ENCODE measurements around the gene MN1.

Gene MN1

DNA sequence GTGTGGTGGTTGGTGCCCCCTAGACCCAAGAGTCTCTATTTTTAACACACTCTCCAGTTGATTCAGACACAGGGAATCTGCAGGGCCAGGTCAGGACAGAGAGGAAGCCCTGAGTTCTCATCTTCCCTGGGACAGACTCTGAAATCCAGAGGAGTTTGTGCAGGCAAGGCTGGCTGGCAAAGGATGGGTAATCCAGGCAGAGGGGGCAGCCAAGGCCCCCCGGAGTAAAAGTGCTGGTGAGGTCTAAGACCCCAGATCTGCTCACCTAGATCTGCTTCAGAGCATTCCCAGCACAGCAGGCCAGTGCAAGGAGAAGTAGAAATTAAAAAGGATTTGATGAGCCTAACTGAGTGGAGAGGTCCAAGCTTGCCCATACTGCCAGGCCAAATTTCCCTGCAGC, 40.6 kb upstream of the MN1 start:
- no CpG with 5 or more reads among the region's 1 CpG for WGBS (ENCODE audit: extremely low coverage, insufficient coverage, low lambda C conversion rate)
- Histone ChIP-seq H3K56ac (ENCODE audit: low read length) (no peak overlapping the region), H4K8ac (ENCODE audit: low read depth, low read length) (no peak overlapping the region), H3K36me3 (ENCODE audit: control insufficient read depth, insufficient read depth, low read length) (no peaks in the 10 kb centered on the region), H3K9ac (ENCODE audit: low read length) (no peak overlapping the region), H2BK120ac (ENCODE audit: low read depth, low read length) (no peak overlapping the region), H4K5ac (ENCODE audit: low read length) (no peak overlapping the region), H3K27ac (ENCODE audit: low read depth, low read length) (no peak overlapping the region), H2BK15ac (replicated peaks; ENCODE audit: low read depth) (no peak overlapping the region), H3K4me1 (ENCODE audit: control insufficient read depth, low read depth, low read length) (peaks cover 5% of the 10 kb centered on the region), H3K4me2 (ENCODE audit: low read length) (no peak overlapping the region), H3K4me3 (ENCODE audit: low read length) (no peak overlapping the region), H3K4ac (ENCODE audit: low read depth, low read length) (no peak overlapping the region), H3K18ac (ENCODE audit: low read length) (no peak overlapping the region), H2BK5ac (ENCODE audit: low read length) (no peak overlapping the region), H3K27me3 (ENCODE audit: insufficient read depth, low read length, poor library complexity) (no peaks in the 10 kb centered on the region), H3K79me1 (ENCODE audit: low read length) (no peaks in the 10 kb centered on the region), H3K79me2 (ENCODE audit: control insufficient read depth, insufficient read depth, low read length) (no peaks in the 10 kb centered on the region), H3K23ac (ENCODE audit: low read length) (no peak overlapping the region), H2AK5ac (ENCODE audit: low read length) (no peak overlapping the region)
- DNase-seq, result no peak

DNA sequence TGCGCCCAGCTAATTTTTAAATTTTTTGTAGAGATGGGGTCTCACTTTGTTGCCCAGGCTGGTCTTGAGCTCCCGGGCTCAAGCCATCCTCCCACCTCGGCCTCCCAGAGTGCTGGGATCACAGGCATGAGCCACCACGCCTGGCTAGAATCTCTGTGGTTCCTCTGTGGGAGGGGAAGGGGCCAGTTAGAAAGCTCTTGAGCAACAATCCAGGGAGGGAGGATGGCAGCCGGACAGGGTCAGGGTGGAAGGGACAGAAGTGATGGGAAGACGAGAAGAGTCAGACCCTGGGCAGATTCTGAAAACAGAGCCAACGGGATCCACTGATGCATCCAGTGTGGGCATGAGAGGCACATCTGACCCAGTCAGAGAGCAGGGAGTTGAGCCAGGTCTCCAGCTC, 38.9 kb upstream of the MN1 start:
- no peaks in the 10 kb centered on the region for H3K79me1 ChIP-seq (ENCODE audit: low read length)
- H3K4me3 ChIP-seq (ENCODE audit: low read length), result no peak overlapping the region
- H2BK5ac ChIP-seq (ENCODE audit: low read length), result no peak overlapping the region
- H3K4me2 ChIP-seq (ENCODE audit: low read length), result no peak overlapping the region
- H4K5ac ChIP-seq (ENCODE audit: low read length), result no peak overlapping the region
- H2AK5ac ChIP-seq (ENCODE audit: low read length), result no peak overlapping the region
- no peak overlapping the region for H3K18ac ChIP-seq (ENCODE audit: low read length)
- H3K4ac ChIP-seq (ENCODE audit: low read depth, low read length), result no peak overlapping the region
- H2BK15ac ChIP-seq (replicated peaks; ENCODE audit: low read depth), result no peak overlapping the region
- H3K36me3 ChIP-seq (ENCODE audit: control insufficient read depth, insufficient read depth, low read length), result no peaks in the 10 kb centered on the region
- DNase-seq, result no peak
- no peaks in the 10 kb centered on the region for H3K27me3 ChIP-seq (ENCODE audit: insufficient read depth, low read length, poor library complexity)
- no peaks in the 10 kb centered on the region for H3K79me2 ChIP-seq (ENCODE audit: control insufficient read depth, insufficient read depth, low read length)
- H2BK120ac ChIP-seq (ENCODE audit: low read depth, low read length), result no peak overlapping the region
- H4K8ac ChIP-seq (ENCODE audit: low read depth, low read length), result no peak overlapping the region
- peaks cover 4% of the 10 kb centered on the region for H3K4me1 ChIP-seq (ENCODE audit: control insufficient read depth, low read depth, low read length)
- no peak overlapping the region for H3K56ac ChIP-seq (ENCODE audit: low read length)
- H3K23ac ChIP-seq (ENCODE audit: low read length), result no peak overlapping the region
- WGBS (ENCODE audit: extremely low coverage, insufficient coverage, low lambda C conversion rate), result no CpG with 5 or more reads among the region's 7 CpGs
- H3K27ac ChIP-seq (ENCODE audit: low read depth, low read length), result no peak overlapping the region
- H3K9ac ChIP-seq (ENCODE audit: low read length), result no peak overlapping the region

DNA sequence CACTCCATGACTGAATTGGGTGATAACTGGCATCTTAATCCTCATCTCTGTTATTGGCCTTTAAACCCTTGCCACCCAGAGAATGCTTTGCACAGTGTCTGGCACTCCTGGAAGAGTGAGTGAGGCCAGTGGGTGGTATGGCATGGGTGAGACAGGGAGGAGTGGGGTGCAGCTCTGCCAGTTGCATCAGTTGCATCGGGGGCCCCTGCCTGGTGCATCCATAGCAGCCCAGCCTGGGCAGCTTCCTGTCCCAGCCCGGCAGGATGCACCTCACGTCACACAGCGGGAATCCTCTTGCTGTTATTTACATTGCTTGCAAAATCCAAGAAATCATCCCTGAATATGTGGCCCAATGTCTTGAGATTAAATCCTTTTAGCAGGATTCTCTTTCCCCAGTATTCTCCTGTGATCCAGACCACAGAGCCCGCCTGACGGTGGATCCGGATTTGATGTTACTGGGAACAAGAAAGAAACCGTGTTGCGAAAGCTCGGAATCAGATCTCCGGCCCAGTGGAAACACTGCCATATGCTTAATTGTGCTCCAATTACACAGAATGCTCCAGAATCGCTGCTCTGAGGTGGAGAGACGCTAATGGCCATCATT, 37.6 kb upstream of the MN1 start:
- peaks cover 7% of the 10 kb centered on the region for H3K4me1 ChIP-seq (ENCODE audit: control insufficient read depth, low read depth, low read length)
- DNase-seq, result no peak
- H3K27ac ChIP-seq (ENCODE audit: low read depth, low read length), result no peak overlapping the region
- no peak overlapping the region for H3K23ac ChIP-seq (ENCODE audit: low read length)
- H3K27me3 ChIP-seq (ENCODE audit: insufficient read depth, low read length, poor library complexity), result no peaks in the 10 kb centered on the region
- H3K79me1 ChIP-seq (ENCODE audit: low read length), result no peaks in the 10 kb centered on the region
- no peak overlapping the region for H3K4ac ChIP-seq (ENCODE audit: low read depth, low read length)
- no peak overlapping the region for H2BK120ac ChIP-seq (ENCODE audit: low read depth, low read length)
- H3K56ac ChIP-seq (ENCODE audit: low read length), result peak overlapping the region; percentile 43
- H4K8ac ChIP-seq (ENCODE audit: low read depth, low read length), result no peak overlapping the region
- no peaks in the 10 kb centered on the region for H3K79me2 ChIP-seq (ENCODE audit: control insufficient read depth, insufficient read depth, low read length)
- H3K4me3 ChIP-seq (ENCODE audit: low read length), result no peak overlapping the region
- no peak overlapping the region for H2AK5ac ChIP-seq (ENCODE audit: low read length)
- no CpG with 5 or more reads among the region's 13 CpGs for WGBS (ENCODE audit: extremely low coverage, insufficient coverage, low lambda C conversion rate)
- no peak overlapping the region for H3K4me2 ChIP-seq (ENCODE audit: low read length)
- H4K5ac ChIP-seq (ENCODE audit: low read length), result no peak overlapping the region
- no peak overlapping the region for H3K18ac ChIP-seq (ENCODE audit: low read length)
- no peak overlapping the region for H2BK15ac ChIP-seq (replicated peaks; ENCODE audit: low read depth)
- H3K9ac ChIP-seq (ENCODE audit: low read length), result no peak overlapping the region
- H2BK5ac ChIP-seq (ENCODE audit: low read length), result no peak overlapping the region
- H3K36me3 ChIP-seq (ENCODE audit: control insufficient read depth, insufficient read depth, low read length), result no peaks in the 10 kb centered on the region

DNA sequence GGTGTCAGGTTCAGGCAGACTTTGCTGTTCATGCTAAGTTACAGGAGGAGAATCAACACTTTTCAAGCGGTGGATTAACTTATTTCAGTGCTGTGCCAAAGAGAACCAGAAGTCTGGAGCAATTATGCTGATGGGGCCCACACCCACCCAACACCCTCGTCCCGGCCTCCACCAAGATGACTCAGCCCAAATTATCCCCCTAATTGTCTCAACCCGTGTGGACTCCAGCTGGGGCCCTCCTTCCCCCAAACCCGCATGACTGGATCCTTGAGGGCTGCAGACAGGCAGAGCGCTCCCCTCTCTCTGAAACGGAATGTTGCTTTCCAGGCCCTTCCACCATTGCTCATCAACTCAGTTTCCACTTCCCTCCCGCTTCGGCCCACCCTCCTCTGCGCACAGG, 34.6 kb upstream of the MN1 start:
- Histone ChIP-seq H3K9ac (ENCODE audit: low read length) (no peak overlapping the region), H2AK5ac (ENCODE audit: low read length) (no peak overlapping the region), H2BK5ac (ENCODE audit: low read length) (no peak overlapping the region), H3K27ac (ENCODE audit: low read depth, low read length) (peak overlapping the region; percentile 20), H3K36me3 (ENCODE audit: control insufficient read depth, insufficient read depth, low read length) (no peaks in the 10 kb centered on the region), H3K56ac (ENCODE audit: low read length) (peak overlapping the region; percentile 29), H2BK120ac (ENCODE audit: low read depth, low read length) (no peak overlapping the region), H4K8ac (ENCODE audit: low read depth, low read length) (no peak overlapping the region), H3K4ac (ENCODE audit: low read depth, low read length) (no peak overlapping the region), H3K4me1 (ENCODE audit: control insufficient read depth, low read depth, low read length) (peaks cover 7% of the 10 kb centered on the region), H3K4me3 (ENCODE audit: low read length) (no peak overlapping the region), H2BK15ac (replicated peaks; ENCODE audit: low read depth) (no peak overlapping the region), H3K79me2 (ENCODE audit: control insufficient read depth, insufficient read depth, low read length) (no peaks in the 10 kb centered on the region), H4K5ac (ENCODE audit: low read length) (no peak overlapping the region), H3K23ac (ENCODE audit: low read length) (no peak overlapping the region), H3K18ac (ENCODE audit: low read length) (no peak overlapping the region), H3K27me3 (ENCODE audit: insufficient read depth, low read length, poor library complexity) (no peaks in the 10 kb centered on the region), H3K79me1 (ENCODE audit: low read length) (no peaks in the 10 kb centered on the region), H3K4me2 (ENCODE audit: low read length) (no peak overlapping the region)
- no CpG with 5 or more reads among the region's 10 CpGs for WGBS (ENCODE audit: extremely low coverage, insufficient coverage, low lambda C conversion rate)
- DNase-seq, result peak; percentile 64

DNA sequence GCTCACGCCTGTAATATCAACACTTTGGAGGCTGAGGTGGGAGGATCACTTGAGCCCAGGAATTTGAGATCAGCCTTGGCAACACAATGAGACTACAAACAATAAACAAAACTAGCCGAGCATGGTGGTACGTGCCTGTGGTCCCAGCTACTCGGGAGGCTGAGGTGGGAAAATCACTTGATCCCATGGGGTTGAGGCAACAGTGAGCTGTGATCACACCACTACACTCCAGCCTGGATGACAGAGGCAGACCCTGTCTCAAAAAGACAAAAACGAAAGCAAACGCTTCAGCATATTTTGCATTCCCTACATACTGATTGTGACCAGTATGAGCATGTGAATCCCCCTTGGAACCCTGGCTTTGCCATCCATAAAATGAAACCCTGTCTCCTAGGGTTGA, 33.9 kb upstream of the MN1 start:
- Histone ChIP-seq H2BK5ac (ENCODE audit: low read length) (no peak overlapping the region), H3K9ac (ENCODE audit: low read length) (no peak overlapping the region), H3K4me1 (ENCODE audit: control insufficient read depth, low read depth, low read length) (peaks cover 7% of the 10 kb centered on the region), H3K79me1 (ENCODE audit: low read length) (no peaks in the 10 kb centered on the region), H3K27ac (ENCODE audit: low read depth, low read length) (no peak overlapping the region), H4K8ac (ENCODE audit: low read depth, low read length) (no peak overlapping the region), H3K23ac (ENCODE audit: low read length) (no peak overlapping the region), H2BK120ac (ENCODE audit: low read depth, low read length) (no peak overlapping the region), H3K27me3 (ENCODE audit: insufficient read depth, low read length, poor library complexity) (no peaks in the 10 kb centered on the region), H3K4ac (ENCODE audit: low read depth, low read length) (no peak overlapping the region), H2AK5ac (ENCODE audit: low read length) (no peak overlapping the region), H3K18ac (ENCODE audit: low read length) (no peak overlapping the region), H3K36me3 (ENCODE audit: control insufficient read depth, insufficient read depth, low read length) (no peaks in the 10 kb centered on the region), H4K5ac (ENCODE audit: low read length) (no peak overlapping the region), H3K4me3 (ENCODE audit: low read length) (no peak overlapping the region), H3K56ac (ENCODE audit: low read length) (peak overlapping the region; percentile 32), H3K79me2 (ENCODE audit: control insufficient read depth, insufficient read depth, low read length) (no peaks in the 10 kb centered on the region), H2BK15ac (replicated peaks; ENCODE audit: low read depth) (no peak overlapping the region), H3K4me2 (ENCODE audit: low read length) (no peak overlapping the region)
- peak; percentile 76 for DNase-seq
- WGBS (ENCODE audit: extremely low coverage, insufficient coverage, low lambda C conversion rate), result no CpG with 5 or more reads among the region's 6 CpGs
